Measurements from ENCODE around the gene MRPL50. TPM values are rescaled to one million over a fixed set of nuclear protein-coding genes. Genes with fewer than 3 reads are reported as not detected.

Gene MRPL50
- total RNA-seq, 3 donors from 2014 or later (not counting 1 experiment from before 2014, with no cell fraction given): 4.4 to 5.9 (median 5.1) TPM

DNA sequence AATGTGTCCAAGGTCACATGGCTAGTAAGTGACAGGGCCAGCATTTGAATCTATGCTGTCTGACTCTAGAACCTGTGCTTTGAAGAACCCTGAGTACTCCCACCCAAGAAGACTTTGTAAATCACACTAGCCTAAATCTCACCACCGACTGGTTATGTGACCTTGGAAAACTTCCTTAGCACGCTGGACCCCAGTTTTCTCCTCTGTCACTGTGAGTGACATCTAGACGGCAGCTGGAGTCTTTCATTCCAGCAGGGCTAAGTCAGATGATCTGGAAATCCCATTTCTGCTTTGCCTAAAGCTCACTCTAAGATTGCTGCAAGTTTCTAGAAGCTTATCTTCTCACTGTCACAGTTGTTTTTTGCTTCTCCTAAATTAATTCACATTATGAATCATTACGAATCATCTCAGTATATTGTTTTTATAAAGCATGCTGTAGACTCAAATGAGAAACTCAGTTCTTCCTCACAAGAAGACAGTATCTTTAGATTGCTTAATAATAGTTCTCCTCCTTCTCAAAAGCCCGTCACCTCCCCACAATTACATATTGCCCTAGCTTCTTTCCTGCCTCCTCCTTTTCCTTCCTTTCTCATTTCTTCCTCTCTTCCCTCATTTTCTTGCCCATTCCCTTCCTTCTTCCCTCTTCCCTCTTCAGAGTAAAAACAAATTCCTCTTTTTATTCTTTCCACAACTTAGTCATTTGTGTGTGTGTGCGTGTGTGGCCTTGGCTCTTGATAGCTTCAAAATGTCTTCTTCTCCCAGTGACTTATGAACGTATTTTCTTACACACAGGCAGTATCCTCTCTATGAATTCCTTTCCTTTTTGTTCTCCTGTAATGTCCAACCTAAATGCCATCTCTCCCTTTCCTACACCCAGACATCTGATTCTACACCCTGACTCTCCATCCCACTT, 20.4 kb upstream of the MRPL50 start:
- Histone ChIP-seq H3K36me3 (ENCODE audit: control insufficient read depth, insufficient read depth, low read length) (no peaks in the 10 kb centered on the region), H3K4me1 (ENCODE audit: control insufficient read depth, insufficient read depth, low read length) (no peaks in the 10 kb centered on the region), H3K4me3 (ENCODE audit: low read length) (no peak overlapping the region), H3K27me3 (ENCODE audit: control insufficient read depth, insufficient read depth, low read length) (no peaks in the 10 kb centered on the region), H3K27ac (ENCODE audit: low read length) (no peak overlapping the region), H3K9me3 (ENCODE audit: control insufficient read depth, insufficient read depth, low read length) (peaks cover 13% of the 10 kb centered on the region)
- peaks cover 0 to 3% of the 10 kb centered on the region in 2 donors for H3K27me3 Mint-ChIP-seq (ENCODE audit: low read depth in 2 of 2)
- intact Hi-C loops (cut with micrococcal nuclease): no loop called here
- H3K27ac Mint-ChIP-seq: no peak overlapping the region
- peaks cover 19 to 30% of the 10 kb centered on the region in 2 donors for H3K9me3 Mint-ChIP-seq
- H3K4me1 Mint-ChIP-seq: no peaks in the 10 kb centered on the region
- H3K4me3 Mint-ChIP-seq: no peak overlapping the region
- TF ChIP-seq, protein P1, sequence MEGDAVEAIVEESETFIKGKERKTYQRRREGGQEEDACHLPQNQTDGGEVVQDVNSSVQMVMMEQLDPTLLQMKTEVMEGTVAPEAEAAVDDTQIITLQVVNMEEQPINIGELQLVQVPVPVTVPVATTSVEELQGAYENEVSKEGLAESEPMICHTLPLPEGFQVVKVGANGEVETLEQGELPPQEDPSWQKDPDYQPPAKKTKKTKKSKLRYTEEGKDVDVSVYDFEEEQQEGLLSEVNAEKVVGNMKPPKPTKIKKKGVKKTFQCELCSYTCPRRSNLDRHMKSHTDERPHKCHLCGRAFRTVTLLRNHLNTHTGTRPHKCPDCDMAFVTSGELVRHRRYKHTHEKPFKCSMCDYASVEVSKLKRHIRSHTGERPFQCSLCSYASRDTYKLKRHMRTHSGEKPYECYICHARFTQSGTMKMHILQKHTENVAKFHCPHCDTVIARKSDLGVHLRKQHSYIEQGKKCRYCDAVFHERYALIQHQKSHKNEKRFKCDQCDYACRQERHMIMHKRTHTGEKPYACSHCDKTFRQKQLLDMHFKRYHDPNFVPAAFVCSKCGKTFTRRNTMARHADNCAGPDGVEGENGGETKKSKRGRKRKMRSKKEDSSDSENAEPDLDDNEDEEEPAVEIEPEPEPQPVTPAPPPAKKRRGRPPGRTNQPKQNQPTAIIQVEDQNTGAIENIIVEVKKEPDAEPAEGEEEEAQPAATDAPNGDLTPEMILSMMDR (IDR thresholded peaks at IDR 0.05): no peak
- DNase-seq: no peak
- WGBS (ENCODE audit: insufficient coverage): 76% methylated on average over 7 of the region's 7 CpGs
- ATAC-seq: no peak
- peaks cover 22% of the 10 kb centered on the region for H3K36me3 Mint-ChIP-seq

DNA sequence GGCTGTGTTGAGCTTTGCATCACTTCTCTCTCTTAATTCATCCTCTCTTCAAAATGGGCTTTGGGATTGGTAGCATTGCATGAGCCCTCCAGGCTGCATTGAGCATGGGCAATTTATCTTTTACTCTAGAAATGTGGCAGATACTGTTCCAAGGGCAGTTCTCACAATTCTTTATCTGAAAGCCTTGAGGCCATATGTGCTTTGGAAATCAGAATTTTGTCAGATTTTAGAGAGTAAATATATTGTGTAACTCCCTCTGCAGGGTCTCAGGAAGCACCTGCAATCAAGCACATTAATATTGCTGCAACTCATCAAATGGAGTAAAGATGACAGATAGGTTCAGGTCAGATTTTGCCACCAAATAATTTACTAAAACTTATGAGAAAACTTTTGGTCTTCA, 19.6 kb upstream of the MRPL50 start:
- no peak for ATAC-seq
- Histone ChIP-seq H3K4me3 (ENCODE audit: low read length) (no peak overlapping the region), H3K9me3 (ENCODE audit: control insufficient read depth, insufficient read depth, low read length) (peaks cover 15% of the 10 kb centered on the region), H3K27me3 (ENCODE audit: control insufficient read depth, insufficient read depth, low read length) (no peaks in the 10 kb centered on the region), H3K27ac (ENCODE audit: low read length) (no peak overlapping the region), H3K36me3 (ENCODE audit: control insufficient read depth, insufficient read depth, low read length) (no peaks in the 10 kb centered on the region), H3K4me1 (ENCODE audit: control insufficient read depth, insufficient read depth, low read length) (no peaks in the 10 kb centered on the region)
- Mint-ChIP-seq H3K9me3 (peaks cover 19 to 31% of the 10 kb centered on the region in 2 donors), H3K27me3 (ENCODE audit: low read depth in 2 of 2) (no peaks in the 10 kb centered on the region), H3K4me1 (no peaks in the 10 kb centered on the region), H3K36me3 (peaks cover 30% of the 10 kb centered on the region), H3K4me3 (no peak overlapping the region), H3K27ac (no peak overlapping the region)
- intact Hi-C loops (cut with micrococcal nuclease): no loop called here
- DNase-seq: no peak
- TF ChIP-seq, protein P1 (IDR thresholded peaks at IDR 0.05): no peak

DNA sequence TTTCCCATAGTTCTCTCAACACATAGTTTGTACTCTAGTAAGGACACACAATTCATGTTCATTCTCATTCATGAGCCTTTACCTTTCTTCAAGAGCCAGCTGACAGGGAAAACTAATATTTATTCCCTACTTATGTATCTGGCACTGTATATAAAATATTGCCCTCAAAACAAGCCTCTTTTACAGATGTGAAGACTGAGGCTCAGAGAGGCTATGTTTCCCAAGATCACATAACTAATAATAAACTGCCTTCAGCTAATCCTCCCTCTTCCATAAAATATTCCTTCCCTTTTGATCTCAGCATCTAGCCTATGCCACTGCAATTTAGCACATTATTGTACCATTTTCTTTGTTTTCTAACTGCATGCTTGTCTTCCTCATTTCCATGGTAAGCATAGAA, 19.0 kb upstream of the MRPL50 start:
- no peaks in the 10 kb centered on the region for H3K27me3 ChIP-seq (ENCODE audit: control insufficient read depth, insufficient read depth, low read length)
- H3K36me3 Mint-ChIP-seq: peaks cover 36% of the 10 kb centered on the region
- no peaks in the 10 kb centered on the region for H3K36me3 ChIP-seq (ENCODE audit: control insufficient read depth, insufficient read depth, low read length)
- intact Hi-C loops (cut with micrococcal nuclease): no loop called here
- peaks cover 15% of the 10 kb centered on the region for H3K9me3 ChIP-seq (ENCODE audit: control insufficient read depth, insufficient read depth, low read length)
- H3K27ac Mint-ChIP-seq: no peak overlapping the region
- TF ChIP-seq, protein P1 (IDR thresholded peaks at IDR 0.05): no peak
- H3K4me3 ChIP-seq (ENCODE audit: low read length): no peak overlapping the region
- ATAC-seq: no peak
- no peaks in the 10 kb centered on the region for H3K27me3 Mint-ChIP-seq (ENCODE audit: low read depth in 2 of 2)
- no peak overlapping the region for H3K4me3 Mint-ChIP-seq
- DNase-seq: no peak
- peaks cover 21 to 37% of the 10 kb centered on the region in 2 donors for H3K9me3 Mint-ChIP-seq
- H3K4me1 ChIP-seq (ENCODE audit: control insufficient read depth, insufficient read depth, low read length): no peaks in the 10 kb centered on the region
- H3K4me1 Mint-ChIP-seq: no peaks in the 10 kb centered on the region
- H3K27ac ChIP-seq (ENCODE audit: low read length): no peak overlapping the region

DNA sequence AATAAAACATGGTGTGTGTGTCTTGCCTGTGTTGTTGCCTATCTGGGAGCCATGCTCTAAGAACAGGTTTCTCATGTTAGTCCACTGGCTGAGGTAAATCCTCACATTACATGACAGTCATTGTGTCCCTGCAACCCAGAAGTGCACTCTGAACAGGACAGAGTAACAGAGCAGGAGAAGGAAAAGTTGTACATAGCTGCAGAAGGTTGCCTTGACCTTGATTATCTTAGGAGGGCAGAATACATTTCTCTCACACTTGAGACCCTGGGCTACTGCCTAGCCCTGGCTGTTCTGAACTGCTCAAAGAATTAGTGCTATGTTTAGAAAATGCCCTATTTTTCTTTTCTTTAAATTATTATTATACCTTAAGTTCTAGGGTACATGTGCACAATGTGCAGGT, 17.2 kb upstream of the MRPL50 start:
- ATAC-seq (no peak), DNase-seq (no peak)
- H3K36me3 Mint-ChIP-seq: peaks cover 43% of the 10 kb centered on the region
- H3K4me1 Mint-ChIP-seq: no peaks in the 10 kb centered on the region
- no peaks in the 10 kb centered on the region for H3K27me3 ChIP-seq (ENCODE audit: control insufficient read depth, insufficient read depth, low read length)
- peaks cover 15% of the 10 kb centered on the region for H3K9me3 ChIP-seq (ENCODE audit: control insufficient read depth, insufficient read depth, low read length)
- intact Hi-C loops (cut with micrococcal nuclease): no loop called here
- no peaks in the 10 kb centered on the region for H3K27me3 Mint-ChIP-seq (ENCODE audit: low read depth in 2 of 2)
- no peak overlapping the region for H3K4me3 Mint-ChIP-seq
- TF ChIP-seq, protein P1 (IDR thresholded peaks at IDR 0.05): no peak
- no peaks in the 10 kb centered on the region for H3K36me3 ChIP-seq (ENCODE audit: control insufficient read depth, insufficient read depth, low read length)
- H3K27ac ChIP-seq (ENCODE audit: low read length): no peak overlapping the region
- no peak overlapping the region for H3K27ac Mint-ChIP-seq
- peaks cover 26 to 35% of the 10 kb centered on the region in 2 donors for H3K9me3 Mint-ChIP-seq
- H3K4me1 ChIP-seq (ENCODE audit: control insufficient read depth, insufficient read depth, low read length): no peaks in the 10 kb centered on the region
- no peak overlapping the region for H3K4me3 ChIP-seq (ENCODE audit: low read length)

All from natural killer cell (primary cell).